ENCODE results near the gene CCDC158.

The CCDC158 gene

DNA sequence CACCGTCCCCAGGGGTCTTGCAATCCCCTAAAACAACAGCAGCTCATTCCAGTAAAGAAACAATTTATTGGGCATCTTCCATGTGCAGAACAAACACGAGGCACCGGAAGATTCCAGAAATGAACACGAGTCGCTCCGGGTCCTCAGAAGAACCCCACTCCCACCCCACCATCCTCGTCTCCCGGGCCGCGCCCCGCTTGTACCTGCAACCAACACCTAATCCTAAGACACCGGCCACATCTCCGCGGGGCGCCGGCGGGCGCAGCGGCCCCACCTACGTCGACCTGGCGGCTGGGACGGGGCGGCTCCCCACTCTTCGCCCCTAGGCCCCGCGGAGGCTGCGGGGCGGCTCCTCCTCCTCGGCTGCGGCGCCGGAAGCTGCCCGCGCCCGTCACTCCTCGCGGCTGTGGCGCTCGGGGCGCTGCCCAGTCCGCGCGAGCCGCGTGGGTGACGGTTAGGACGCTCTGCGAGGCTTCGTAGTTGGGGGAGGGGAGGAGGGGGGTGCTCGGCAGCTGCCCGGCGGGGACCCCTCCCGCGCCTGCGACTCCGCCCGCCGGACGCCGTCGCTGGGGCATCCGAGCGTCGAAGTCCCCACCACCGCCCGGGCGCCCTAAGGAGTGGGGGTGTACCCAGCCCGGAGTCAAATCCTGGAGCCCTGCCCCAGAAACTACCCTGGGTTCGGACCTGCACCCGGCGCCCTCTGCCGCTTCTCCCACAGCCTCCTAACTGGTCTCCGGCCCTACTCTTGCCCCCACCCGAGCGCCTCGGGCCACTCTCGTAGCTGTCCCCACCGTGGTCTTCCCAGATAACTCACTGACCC, at the start of gene CCDC158:
Gene CCDC158 (minus strand): TSS at position 380 of the 820 bp plus-strand sequence. CDS start 17,934 bp downstream, outside the sequence.
- TF ChIP-seq, protein P1, sequence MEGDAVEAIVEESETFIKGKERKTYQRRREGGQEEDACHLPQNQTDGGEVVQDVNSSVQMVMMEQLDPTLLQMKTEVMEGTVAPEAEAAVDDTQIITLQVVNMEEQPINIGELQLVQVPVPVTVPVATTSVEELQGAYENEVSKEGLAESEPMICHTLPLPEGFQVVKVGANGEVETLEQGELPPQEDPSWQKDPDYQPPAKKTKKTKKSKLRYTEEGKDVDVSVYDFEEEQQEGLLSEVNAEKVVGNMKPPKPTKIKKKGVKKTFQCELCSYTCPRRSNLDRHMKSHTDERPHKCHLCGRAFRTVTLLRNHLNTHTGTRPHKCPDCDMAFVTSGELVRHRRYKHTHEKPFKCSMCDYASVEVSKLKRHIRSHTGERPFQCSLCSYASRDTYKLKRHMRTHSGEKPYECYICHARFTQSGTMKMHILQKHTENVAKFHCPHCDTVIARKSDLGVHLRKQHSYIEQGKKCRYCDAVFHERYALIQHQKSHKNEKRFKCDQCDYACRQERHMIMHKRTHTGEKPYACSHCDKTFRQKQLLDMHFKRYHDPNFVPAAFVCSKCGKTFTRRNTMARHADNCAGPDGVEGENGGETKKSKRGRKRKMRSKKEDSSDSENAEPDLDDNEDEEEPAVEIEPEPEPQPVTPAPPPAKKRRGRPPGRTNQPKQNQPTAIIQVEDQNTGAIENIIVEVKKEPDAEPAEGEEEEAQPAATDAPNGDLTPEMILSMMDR (IDR thresholded peaks at IDR 0.05; ENCODE audit: borderline replicate concordance, insufficient read depth, low read depth, low read length), result no peak
- no peak within 1 kb of the TSS for H3K4me3 ChIP-seq (ENCODE audit: low read depth, low read length)

DNA sequence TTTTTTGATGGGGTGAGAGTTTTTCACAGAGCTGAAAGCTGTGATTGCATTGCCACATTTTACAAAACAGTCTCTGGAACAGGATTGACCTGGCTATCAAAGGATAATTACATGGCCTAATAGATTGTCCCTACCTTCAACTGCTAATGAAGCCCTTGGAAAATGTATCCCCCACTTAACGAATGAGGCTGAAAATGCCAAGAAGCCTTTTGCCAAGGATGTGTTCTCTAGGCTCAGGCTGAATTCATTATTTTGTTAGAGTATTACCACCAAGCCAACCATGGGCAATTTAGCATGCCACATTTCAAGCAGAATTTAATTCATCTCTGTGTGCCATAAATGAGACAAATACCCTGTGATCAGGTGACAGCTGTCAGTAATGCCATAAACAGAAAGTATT, 49.6 kb upstream of the CCDC158 start:
- TF ChIP-seq, protein P1 (IDR thresholded peaks at IDR 0.05; ENCODE audit: borderline replicate concordance, insufficient read depth, low read depth, low read length), result no peak
- no peak overlapping the region for H3K4me3 ChIP-seq (ENCODE audit: low read depth, low read length)

DNA sequence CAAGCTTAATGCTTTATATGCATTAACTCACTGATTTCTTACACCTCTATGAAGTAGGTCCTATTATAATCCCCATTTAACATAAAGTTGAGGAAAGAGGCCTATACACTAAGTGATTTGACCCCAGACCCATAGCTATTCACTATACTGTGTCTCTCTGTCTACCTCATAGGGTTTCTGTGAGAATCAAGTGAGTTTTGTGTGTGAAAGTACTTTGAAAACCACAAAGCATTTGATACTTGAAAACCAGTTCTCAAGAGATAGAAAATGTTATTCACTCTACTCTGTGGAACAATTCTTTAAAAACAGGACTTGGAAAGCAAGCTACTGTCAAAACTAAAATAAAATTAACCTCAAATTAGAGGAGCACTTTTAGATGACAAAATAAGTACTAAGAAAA, 49.1 kb upstream of the CCDC158 start:
- TF ChIP-seq, protein P1 (IDR thresholded peaks at IDR 0.05; ENCODE audit: borderline replicate concordance, insufficient read depth, low read depth, low read length), result no peak
- no peak overlapping the region for H3K4me3 ChIP-seq (ENCODE audit: low read depth, low read length)

DNA sequence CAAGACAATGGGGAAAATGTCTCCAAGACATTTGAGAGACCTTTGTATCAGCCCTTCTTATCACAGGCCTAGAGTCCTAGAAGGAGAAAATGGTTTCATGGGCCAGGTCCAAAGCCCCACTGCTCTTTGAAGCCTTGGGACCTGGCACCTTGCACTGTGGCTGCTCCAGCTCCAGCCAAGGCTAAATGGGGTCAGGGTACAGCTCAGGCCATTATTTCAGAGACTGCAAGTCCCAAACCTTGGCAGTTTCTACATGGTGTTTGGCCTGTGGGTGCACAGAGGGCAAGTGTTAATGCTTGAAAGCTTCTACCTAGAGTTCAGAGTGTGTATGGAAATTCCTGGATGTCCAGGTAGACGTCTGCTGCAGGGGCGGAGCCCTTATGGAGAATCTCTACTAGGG, 42.6 kb upstream of the CCDC158 start:
- TF ChIP-seq, protein P1 (IDR thresholded peaks at IDR 0.05; ENCODE audit: borderline replicate concordance, insufficient read depth, low read depth, low read length), result no peak
- H3K4me3 ChIP-seq (ENCODE audit: low read depth, low read length), result no peak overlapping the region

DNA sequence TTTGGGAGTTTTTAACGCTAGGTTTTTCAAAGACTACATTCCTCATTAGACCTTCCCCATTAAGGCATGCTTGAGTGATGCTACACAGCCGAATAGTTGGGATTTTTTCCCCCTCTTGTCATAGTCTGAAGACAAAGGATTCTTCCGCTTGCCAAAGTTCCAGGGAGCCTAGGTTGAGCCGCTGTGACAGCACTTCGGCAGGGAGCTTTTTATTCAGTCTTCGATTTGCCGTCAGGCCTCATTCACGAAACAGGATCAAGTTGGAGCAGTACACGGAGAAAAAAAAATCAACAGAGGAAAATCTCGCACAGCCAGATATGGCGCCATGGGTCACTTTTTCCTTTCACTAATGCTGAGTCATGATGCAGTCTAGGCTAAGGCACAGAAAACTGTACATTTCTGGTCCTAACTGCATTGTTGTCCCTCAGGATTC, 38.4 kb upstream of the CCDC158 start:
- TF ChIP-seq, protein P1 (IDR thresholded peaks at IDR 0.05; ENCODE audit: borderline replicate concordance, insufficient read depth, low read depth, low read length), result no peak
- no peak overlapping the region for H3K4me3 ChIP-seq (ENCODE audit: low read depth, low read length)

DNA sequence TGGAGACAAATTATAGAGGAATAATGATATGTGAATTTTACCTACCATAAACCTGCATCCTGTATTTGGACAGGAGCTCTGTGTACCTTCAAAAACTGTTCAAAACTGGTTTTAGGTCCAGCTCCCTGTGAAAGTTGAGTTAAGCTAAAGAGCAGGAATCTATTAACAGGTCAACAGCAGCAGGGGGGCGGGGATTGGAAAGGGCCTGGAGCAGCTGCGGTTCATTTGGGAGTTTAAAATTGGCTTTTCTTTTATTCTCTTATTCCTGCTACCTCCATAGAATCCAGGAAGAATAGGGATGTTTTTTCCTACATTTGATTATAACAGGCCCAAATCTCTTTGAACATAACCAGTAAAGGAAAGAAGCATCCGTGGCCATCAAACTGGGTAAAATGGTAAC, 37.9 kb upstream of the CCDC158 start:
- no peak overlapping the region for H3K4me3 ChIP-seq (ENCODE audit: low read depth, low read length)
- TF ChIP-seq, protein P1 (IDR thresholded peaks at IDR 0.05; ENCODE audit: borderline replicate concordance, insufficient read depth, low read depth, low read length), result no peak

DNA sequence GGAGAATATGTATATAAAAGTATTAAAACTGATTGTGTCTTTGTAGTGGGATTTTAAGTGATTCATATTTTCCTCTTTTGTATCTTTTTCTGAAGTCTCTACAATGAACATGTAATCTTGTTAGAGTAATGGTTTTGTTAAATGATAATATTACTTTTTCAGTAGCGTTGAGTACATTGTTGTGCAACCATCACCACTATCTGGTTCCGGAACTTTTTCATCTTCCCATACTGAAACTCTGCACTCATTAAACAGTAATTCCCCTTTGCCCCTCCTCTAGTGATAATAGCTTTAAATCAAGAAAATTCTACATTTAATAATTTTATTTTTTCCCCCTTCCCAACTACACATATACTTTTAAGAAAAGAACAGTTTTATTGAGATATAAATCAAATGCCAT, 37.4 kb upstream of the CCDC158 start:
- H3K4me3 ChIP-seq (ENCODE audit: low read depth, low read length), result no peak overlapping the region
- TF ChIP-seq, protein P1 (IDR thresholded peaks at IDR 0.05; ENCODE audit: borderline replicate concordance, insufficient read depth, low read depth, low read length), result no peak

Measured in GM12875 (cell line).